SKM-1 treated with dmso at 0.1 percent for 144 hours (cell line): ENCODE results near the gene HOXB1.

Experiments used
- DNase-seq: peaks from one replicate; lab custom pipeline; 2025; ENCODE audit not compliant: unreplicated experiment; lab: John Stamatoyannopoulos, UW

Gene HOXB1

DNA sequence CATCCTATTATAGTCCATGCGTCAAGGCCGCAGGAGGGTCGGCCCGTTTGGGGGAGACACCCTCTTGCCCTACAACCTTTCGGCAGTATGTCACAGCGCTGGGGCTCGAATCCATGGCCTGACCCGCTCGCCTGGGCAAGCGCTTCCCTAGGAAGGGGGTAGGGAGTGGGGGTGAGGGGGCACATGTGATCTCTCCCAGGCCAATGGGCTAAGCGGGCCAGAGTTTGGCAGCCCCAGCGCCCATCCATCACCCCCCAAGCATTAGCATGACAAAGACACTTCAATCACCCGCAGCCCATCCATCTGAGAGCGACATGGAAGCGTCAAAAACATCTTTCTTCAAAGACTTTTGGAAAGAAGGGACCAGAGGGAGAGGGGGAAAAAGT lies at the start of gene HOXB1:
TSS of gene HOXB1 (minus strand) at position 125 of the 386 bp plus-strand sequence. CDS start at position 18, 107 bp downstream.
- DNase-seq: no peak

DNA sequence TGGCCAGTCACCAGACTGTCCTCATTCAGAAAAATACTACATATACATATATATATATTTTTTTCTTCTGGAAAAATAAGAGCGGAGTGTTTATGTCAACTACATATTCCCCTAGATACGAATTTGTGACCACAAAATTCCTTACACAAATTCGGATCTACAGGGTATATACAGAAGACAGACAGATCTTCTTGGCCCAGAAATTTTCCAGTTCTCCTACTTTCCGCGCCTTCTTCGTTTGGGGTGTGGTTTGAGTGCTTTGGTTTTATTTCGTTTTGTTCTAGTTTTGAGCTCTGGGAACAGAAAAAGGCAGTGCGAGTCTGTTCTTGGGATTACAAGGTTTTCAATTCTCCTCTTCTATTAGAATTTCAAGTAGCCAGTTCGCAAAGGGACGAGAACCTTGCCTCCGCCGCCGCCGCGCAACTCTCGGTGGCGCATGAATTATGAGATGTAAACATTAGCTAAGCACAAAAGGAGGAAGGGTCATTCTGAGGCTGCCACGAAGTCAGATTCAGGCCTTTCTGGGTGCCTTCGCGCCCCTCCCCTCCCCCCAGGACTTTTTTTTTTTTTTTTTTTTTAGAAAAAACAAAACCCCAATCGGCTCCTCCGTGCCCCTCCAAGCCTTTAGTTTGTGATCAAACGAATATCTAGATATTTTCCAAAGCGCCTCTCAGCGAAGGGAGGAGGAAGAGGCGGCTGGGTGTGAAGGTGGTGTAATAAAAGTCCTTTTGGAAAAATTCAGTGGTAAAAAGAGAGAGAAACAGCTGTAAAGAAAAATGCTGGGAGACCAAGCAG lies 49.1 kb upstream of the HOXB1 start:
- DNase-seq: no peak

DNA sequence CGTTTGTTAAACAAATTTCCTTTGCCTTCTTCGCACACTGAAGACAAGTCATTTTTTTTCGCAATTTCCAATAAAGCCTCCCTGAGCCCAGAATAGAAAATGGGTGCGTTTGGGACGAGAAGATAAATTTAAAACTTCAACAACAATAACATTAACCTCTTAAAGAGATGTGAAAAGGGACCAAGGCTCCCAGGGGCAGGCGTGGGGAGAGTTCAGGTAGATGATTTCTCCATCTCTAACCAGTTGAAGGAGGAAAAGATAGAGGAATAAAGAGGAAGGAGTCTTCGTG lies 48.6 kb upstream of the HOXB1 start:
- no peak for DNase-seq

DNA sequence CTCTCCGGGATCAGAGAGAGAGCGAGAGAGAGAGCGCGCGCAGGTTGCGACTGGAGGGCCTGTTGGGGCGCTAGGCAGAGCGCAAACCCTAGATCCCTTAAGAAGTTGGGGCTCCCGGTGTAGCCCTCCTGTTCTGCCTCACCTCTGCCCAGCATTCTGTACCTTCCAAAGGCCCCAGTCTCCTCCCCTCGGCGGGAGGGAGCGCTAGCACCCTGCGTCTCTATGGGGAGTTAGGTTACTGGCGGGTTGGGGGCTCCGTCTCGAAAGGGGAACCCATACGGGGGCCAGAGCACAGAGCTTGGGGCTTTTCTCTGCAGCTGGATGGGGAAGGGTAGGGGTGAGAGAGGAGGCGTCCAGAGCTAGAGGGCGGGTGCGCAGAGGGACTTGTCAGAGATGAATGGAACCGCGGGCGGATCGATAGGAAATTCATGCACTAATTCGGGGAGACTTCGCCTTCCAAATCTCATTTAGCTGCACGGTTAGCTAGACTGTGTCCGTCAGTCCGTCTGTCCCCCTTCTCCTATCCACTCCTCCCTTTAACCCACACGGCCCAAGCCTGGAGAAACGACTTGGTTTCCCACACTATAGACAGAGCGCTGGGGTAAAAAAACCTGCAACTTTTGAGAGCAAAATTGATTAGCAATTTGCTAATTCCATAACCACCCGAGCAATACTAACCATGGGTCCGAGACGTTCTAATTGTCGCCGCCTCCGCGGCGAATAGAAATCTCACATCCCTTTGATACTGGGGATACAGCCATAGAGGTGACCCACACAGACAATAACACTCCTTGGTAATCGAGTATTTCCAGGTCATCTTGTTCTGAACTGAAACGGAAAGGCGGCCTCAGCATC lies 48.0 kb upstream of the HOXB1 start:
- no peak for DNase-seq

DNA sequence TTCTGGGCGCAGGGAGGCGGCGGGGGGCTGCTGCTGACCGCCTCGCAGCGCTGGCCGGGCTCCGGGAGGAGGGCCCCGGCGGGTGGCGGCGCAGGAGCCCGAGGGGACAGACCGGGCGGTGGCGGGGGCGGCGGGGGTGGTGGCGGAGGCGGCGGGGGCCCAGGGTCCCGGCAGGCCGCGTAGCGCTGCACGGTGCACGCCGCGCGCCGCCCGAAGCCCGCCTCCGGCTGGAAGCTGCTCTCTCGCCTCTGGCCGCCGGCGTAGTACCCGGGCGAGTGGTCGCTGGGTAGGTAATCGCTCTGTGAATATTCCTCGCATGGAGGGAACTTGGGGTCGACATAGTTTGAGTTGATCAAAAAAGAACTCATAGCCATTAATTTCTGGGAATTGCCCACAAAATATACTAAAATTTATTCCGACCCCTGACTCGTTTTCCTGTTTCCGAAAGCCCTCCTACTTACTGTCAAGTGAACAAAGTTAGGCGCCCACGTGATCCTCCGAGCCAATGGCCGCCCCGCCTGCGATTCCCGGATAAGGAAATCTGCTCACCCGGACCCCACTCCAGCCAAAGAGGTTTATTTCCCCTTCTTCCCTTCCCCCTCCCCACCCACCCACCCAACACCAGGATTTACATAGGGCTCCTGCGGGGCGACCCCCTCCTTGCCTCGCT lies 47.3 kb upstream of the HOXB1 start, which contains the start of gene HOXB4:
TSS of gene HOXB4 (minus strand) at position 405 of the 670 bp plus-strand sequence. CDS start at position 374, 31 bp downstream.
- peak; percentile 80 for DNase-seq

DNA sequence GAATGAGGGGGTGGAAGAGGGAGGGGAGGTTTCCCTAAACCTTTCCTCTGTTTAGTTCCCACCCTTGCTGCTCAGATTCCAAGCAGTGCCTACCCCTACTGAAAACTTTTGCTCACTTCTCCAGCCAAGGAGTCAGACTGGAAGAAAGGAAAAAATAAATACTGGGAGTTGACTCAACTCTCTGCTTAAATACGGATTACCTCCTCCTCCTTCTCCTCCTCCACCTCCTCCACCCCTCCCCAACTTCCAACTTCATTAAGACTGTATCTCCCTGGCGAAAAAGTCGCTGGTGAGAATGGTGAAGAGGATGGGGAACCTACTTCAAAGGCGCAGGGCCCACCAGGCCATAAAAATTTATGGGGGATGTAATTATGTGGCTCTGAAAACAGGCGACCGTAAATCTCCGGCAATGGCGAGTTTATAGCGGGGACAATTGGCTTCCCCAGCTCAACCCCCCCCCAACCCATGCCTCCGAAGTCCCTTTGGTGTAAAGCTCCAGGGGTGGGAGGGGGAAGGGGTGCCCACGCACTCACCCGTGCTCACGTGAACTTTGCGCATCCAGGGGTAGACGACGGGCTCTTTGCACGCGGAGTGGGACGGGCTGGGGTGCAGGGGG lies 46.6 kb upstream of the HOXB1 start:
- DNase-seq: no peak

DNA sequence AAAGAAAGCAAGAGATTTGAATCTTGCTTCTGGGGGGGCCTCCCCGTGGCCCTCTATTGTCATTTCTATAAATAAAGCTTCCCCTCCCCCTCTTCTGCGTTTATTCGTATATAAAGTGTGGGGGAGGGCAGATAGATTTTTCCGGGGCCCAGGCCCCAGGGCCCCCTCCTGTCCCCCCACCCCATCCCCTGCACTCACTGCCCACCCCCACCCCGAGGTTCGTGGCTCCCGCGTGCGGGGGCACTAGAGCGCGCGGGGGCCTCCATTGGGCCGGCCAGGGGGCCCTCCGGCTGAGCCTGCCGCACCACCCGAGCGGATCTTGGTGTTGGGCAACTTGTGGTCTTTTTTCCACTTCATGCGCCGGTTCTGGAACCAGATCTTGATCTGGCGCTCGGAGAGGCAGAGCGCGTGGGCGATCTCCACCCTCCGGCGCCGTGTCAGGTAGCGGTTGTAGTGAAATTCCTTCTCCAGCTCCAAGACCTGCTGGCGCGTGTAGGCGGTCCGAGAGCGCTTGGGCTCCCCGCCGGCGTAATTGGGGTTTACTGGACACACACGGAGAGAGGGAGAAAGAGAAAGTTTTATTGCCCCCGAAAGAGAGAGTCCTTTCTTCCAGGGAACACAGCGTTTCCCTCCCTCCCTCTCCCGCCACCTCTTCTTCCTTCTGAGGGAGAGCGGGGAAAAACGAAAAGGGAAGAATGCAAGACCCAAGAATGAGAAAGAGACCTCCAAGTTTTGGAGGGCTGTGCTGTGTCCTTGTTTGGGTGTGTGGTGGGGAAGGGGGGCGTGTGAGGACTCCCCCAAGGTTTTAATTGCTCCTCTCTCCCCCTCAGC lies 45.9 kb upstream of the HOXB1 start:
- DNase-seq: no peak

DNA sequence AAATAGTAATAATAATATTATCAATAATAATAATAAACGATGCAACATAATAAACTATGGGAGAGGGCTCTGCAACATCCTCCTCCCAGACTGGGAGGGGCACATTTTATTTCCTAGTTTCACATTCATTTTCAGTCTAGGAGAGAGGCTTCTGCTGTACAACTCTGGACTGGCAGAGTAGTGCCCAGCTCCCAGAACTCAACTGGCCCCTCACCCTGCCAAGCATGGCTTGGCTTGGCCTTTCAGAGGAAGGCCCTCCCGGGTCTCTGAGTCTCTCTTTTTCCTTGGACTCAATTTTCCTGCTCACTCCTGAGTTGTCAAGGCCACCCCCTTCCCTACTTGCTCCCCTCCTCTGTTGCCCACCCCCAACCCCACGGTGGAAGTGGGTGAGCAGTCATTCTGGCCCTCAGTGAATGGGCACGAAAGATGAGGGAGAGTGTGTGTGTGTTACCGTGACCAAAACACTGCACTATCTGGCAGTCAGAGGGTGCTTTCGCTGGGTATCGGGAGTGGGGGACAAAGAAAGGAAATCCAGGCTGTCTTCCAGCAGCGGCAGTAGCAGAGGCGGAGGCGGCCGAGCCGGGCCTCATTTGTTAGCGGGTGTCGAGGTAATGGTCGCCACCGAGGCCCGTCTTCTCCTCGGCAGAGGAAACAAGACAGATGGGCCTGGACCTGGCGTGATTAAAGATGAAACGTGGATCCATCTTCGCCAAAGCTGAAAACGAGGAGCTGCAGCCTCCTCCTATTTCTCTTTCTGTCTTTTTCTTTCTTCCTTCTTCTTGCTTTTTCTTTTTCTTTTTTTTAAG lies 45.1 kb upstream of the HOXB1 start:
- DNase-seq: no peak

DNA sequence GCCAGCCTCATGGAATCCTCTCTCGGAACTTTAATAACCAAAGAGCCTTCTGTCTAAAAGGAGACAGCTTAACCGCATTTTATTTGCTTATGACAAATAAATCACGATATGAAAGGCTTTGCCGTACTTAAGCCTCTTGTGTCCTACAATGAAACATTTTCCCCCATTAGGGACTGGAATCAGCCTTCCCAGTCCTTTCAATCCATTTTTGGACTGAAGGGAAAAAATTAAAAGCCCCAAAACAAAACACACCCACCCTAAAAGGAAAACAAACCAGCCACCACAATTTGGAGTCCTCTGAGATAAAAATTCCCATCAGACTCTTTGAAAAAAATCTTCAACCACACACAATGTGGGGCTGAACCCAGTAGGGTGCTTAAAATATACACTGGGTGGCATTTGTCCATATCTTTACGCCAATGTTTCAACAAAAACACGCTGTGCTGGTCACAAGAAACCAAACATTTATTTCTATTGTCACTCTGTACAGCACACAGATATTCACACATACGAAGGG lies 44.3 kb upstream of the HOXB1 start:
- no peak for DNase-seq

DNA sequence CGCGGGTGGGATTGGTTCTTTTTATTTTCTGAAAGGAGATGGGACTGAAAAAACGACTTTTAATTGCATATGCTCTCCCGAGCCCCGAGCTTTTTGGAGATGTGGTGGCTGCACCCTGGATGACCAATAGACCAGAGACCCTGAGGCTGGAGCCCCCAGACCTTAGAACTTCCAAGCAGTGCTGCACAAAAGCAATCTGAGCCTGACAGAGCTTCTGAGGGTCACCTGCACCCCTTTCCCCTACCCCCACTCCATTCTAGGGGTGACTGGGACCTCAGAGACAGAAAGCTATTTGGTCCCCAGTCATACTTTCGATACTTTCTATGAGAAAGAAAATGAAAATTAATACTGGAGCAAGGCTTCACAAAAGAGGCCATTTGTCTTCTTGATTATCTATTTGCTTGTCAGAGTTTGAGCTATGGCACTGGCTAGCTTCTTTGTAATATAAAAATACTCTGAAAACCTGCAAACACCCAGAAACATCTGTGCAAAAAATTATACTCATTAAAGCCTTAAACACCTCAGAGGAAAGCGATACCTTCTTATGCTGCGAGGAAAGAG lies 43.8 kb upstream of the HOXB1 start:
- DNase-seq: no peak

DNA sequence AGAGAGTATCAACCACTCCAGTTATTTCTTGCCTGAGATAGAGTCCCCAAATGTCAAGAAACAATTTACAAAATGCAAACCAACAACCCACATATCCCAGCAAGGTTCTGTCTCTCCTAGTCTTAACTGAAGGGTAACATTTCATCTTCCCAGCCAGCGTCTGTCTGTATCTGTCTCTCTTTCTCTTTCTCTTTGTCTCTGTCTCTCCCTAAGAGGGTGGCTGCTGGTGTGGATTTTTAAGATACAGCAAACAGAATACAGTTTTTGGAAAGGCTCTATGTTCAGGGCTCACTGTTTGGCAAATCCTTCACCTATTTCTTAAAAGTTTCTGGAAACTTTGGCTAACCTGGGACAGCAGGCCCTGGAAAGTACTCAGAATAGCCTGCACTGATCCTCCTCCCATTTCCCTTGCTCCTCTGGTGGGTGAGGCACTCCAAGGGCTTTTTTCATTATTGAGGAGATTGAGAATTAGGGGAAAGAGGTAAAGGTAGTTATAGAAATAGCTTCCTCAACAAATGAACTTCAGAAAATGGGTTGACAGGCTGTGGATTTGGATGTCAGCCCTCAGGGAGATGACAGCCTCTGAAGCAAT lies 41.1 kb upstream of the HOXB1 start:
- no peak for DNase-seq

DNA sequence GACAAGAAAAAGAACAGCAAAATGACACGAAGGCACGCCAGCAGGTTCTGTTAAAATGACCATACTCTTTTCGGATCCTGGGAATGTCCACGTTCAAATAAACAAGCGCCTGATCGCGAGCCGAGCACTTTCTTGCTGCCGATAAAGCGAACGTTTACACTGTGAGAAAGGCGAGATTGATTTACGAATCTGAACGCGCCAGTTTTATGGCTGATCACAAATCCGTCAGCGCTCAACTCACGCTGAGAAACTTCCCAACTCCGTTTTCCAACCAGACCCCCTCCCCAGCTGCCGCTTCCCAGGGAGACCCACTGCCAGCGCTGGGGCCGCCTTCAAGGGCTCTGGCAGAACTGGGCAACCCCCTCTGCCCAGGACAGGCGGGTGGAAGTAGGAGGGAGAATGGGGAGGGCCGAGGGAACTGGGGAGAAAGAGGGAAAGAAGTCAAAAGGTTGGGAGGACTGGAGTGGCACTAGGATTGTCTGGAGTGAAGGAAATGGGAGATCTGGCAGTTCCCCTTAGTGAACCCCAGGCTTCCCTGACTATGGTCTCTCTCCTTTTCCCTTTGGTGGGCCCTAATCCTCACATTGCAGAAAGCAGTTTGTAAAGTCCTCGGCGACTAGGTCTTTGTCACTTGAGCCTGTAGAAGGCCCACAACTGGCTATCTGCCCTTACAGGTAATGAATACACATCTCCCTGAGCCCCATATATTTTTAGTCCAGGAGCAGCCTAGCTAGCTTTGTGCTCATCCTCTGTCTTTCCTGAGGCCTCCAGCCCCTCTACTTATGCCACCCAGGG lies 40.4 kb upstream of the HOXB1 start:
- no peak for DNase-seq

DNA sequence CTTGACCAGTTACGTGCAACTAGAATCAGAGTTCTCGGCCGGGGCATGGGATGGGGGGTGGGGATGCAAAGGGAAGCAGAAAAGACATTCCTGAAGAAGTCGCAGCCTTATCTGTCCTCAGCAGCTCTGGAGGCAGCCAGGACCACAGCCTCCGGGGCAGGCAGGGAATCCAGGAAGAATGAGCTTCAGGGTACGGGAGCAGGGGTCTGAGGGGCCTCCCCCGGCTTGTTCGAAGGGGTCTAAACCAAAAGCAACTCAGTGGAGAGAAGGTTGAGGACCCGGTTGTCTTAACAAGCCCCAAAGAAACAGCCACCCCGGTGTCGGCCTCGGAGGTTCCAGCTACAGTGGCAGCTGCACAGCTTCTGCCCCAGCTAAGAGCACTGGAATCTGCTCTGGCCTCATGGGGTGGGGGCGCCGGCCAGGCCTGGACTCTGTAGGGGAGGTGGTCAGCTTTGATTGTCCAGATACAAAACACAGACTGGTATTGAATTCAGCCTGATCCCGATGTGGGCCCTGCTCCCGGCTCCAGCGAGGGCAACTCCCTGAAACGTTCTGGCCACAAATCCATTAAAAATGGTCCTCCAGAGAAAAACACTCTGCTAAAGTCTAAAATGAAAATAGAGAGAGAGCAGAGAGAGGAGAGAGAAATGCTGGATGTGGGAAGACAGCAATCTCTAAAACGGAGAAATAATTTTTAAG lies 39.7 kb upstream of the HOXB1 start:
- DNase-seq: no peak

DNA sequence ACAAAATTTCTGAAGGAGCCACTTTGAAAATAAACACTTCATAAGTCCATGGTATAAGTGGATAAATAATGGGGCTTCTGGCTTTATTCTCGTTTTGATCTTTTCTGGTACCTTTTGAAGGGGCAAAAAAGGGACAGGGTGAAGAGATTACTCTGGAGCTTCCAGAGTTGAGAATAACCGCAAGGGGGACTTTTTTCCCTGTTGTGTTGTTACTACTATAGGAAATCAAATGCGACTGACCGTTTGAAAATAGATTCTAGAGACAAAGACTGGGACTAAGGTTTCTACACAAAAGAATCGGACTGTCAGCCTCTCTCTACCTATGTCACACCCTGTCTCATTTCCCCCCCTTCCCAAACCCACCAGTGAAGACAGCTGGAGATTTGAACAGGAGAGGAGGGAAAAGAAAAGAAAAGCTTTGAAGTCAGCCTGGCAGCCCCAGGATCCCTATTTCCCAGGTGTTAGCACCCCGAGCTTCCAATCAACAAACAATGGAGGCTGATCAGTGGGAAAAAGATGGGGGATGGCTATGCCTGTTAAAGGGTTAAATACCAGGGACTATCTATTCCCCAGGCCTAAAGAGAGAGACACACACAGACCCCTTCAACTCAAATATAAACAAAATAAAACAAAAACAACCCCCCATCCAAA lies 39.0 kb upstream of the HOXB1 start:
- no peak for DNase-seq

DNA sequence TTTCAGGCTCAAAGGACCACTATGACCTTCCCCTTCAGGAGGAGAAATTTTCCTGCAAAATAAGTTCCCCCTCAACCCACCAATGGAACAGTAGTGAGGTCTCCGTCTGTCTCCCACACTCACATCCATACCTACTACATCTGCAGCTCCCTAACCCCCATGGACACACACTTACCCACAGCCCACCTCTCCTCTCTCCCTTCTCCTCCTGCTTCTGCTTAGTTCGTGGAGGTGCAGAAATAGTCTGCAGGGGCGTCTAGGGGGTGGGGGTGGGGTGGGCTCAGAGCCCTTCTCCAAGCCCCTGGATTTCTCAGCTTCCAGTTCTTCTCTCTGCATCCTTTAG lies 38.4 kb upstream of the HOXB1 start:
- DNase-seq: no peak

DNA sequence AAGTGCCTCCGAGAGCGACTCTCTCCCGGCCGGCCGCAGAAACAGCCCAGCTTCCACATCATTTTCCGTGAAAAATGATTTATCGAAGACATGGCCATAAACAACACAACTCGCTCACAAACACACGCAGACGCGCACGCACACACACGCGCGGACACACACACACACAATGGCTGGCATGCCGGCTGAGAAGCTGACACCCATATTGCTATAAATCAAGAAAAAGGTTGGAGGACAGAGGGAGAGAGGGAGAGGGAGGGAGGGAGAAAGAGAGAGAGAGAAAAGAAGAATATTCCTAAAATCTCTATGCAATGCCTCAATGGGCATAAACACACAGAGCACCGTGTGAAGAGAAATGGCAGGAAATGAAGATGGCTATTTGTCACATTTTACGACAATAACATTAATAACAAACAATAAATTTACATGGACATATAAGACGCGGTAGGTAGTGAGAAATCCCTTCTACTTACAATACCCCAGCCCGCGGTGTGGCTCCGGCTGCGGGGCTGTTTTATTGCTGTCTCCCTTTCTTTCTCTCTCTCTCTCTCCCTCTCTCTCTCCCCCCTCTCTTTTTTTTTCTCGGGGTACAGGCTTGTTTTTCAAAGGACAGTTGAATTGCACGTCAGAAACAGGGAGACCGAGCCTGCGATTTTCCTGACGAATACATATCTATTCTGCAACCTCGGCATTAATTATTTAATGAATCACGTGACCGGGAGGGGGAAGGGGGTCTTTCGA lies 37.9 kb upstream of the HOXB1 start:
- DNase-seq: no peak
